Calu3 (cell line): ENCODE measurements around the gene PLCH2. TPM values are rescaled to one million over a fixed set of nuclear protein-coding genes. Genes with fewer than 3 reads are reported as not detected.

ENCODE experiments used
- BruUV-seq: library from RNA; stranded (reverse); fragments of 400-500 nt; replicated peaks from 2 replicates; lab custom pipeline; 2021; lab: Mats Ljungman, UMichigan
- CTCF ChIA-PET: fragments of 300-600 bp; sonication (Branson Sonifier 250); formaldehyde crosslinking; loops from one replicate; lab custom pipeline; 2022; ENCODE audit warnings: antibody characterized with exemption; lab: Charles Lee
- DNase-seq: peaks from one replicate; pipeline ENCODE4 v3.0.0; 2022
- H3K27ac Mint-ChIP-seq: one replicate; pipeline ENCODE4 v1.8.0; 2022; ENCODE audit warnings: mixed read lengths; ENCODE audit not compliant: unreplicated experiment
- H3K27me3 Mint-ChIP-seq: one replicate; pipeline ENCODE4 v1.8.0; 2022; ENCODE audit warnings: mixed read lengths; ENCODE audit not compliant: unreplicated experiment
- H3K36me3 Mint-ChIP-seq: one replicate; pipeline ENCODE4 v1.8.0; 2022; ENCODE audit warnings: mild to moderate bottlenecking, moderate library complexity, mixed read lengths; ENCODE audit not compliant: insufficient read depth, unreplicated experiment
- H3K4me1 Mint-ChIP-seq: one replicate; pipeline ENCODE4 v1.8.0; 2022; ENCODE audit warnings: mild to moderate bottlenecking, low read depth, mixed read lengths; ENCODE audit not compliant: unreplicated experiment
- H3K4me3 Mint-ChIP-seq: one replicate; pipeline ENCODE4 v1.8.0; 2022; ENCODE audit warnings: mild to moderate bottlenecking, low read depth, moderate library complexity, mixed read lengths; ENCODE audit not compliant: unreplicated experiment
- H3K9me3 Mint-ChIP-seq: one replicate; pipeline ENCODE4 v1.8.0; 2022; ENCODE audit warnings: low read depth, mixed read lengths; ENCODE audit not compliant: unreplicated experiment
- intact Hi-C: fragments of 100-400 bp; cut with micrococcal nuclease; formaldehyde crosslinking; loops from one replicate; pipeline ENCODE4 v1.10.0; 2022; ENCODE audit not compliant: unreplicated experiment
- total RNA-seq: library from RNA; stranded (reverse); gene quantifications from 2 replicates; pipeline ENCODE4 v1.2.3, GENCODE V29; 2022
- TF ChIP-seq, protein P1 (sequence below): fragments of 200-600 bp; IDR thresholded peaks from one replicate; pipeline ENCODE4 v1.8.0; 2022; ENCODE audit warnings: antibody characterized with exemption; ENCODE audit not compliant: unreplicated experiment

The PLCH2 gene
- total RNA-seq, 1 experiment from 2014 or later, result 3.1 TPM

GRCh38 chr1:2518528-2518927, 42.4 kb downstream of the PLCH2 start:
- TF ChIP-seq, protein P1, sequence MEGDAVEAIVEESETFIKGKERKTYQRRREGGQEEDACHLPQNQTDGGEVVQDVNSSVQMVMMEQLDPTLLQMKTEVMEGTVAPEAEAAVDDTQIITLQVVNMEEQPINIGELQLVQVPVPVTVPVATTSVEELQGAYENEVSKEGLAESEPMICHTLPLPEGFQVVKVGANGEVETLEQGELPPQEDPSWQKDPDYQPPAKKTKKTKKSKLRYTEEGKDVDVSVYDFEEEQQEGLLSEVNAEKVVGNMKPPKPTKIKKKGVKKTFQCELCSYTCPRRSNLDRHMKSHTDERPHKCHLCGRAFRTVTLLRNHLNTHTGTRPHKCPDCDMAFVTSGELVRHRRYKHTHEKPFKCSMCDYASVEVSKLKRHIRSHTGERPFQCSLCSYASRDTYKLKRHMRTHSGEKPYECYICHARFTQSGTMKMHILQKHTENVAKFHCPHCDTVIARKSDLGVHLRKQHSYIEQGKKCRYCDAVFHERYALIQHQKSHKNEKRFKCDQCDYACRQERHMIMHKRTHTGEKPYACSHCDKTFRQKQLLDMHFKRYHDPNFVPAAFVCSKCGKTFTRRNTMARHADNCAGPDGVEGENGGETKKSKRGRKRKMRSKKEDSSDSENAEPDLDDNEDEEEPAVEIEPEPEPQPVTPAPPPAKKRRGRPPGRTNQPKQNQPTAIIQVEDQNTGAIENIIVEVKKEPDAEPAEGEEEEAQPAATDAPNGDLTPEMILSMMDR, result no peak
- Mint-ChIP-seq H3K4me1 (no peaks in the 10 kb centered on the region), H3K27ac (no peak overlapping the region), H3K36me3 (peaks cover 31% of the 10 kb centered on the region), H3K4me3 (no peak overlapping the region), H3K27me3 (no peaks in the 10 kb centered on the region), H3K9me3 (no peaks in the 10 kb centered on the region)
- intact Hi-C loops, result no loop called here
- DNase-seq, result no peak
- CTCF ChIA-PET, result no interaction called here
- no TSS peak for BruUV-seq

GRCh38 chr1:2519029-2519685, 43.1 kb downstream of the PLCH2 start:
- no TSS peak for BruUV-seq
- Mint-ChIP-seq H3K4me3 (no peak overlapping the region), H3K27ac (no peak overlapping the region), H3K36me3 (peaks cover 31% of the 10 kb centered on the region), H3K9me3 (no peaks in the 10 kb centered on the region), H3K4me1 (no peaks in the 10 kb centered on the region), H3K27me3 (no peaks in the 10 kb centered on the region)
- intact Hi-C loops, result no loop called here
- DNase-seq, result no peak
- TF ChIP-seq, protein P1, result no peak
- CTCF ChIA-PET, result interaction anchor here (0.7 kb wide), 1 partner anchor 367 kb away, joined by 5 read pairs; no protein-coding TSS in a partner anchor

DNA sequence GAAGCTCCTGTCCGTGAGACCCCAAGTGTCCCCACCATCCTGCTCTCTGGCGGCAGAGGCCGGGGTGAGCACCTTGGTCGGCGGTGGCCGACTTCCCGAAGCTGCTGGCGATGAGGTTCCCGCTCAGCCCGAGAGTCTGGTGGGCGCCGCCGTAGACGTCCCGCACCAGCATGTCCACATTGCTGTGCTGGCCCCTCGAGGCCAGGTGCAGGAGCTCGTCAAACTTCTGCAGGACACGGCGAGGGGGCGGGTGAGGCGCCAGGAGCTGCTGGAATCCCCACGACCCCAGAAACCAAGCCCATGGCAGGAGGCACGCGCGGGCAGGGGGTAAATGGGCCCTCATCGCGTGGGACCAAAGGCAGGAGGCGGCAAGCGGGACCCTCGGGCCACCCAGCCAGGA, 43.6 kb downstream of the PLCH2 start:
- no TSS peak for BruUV-seq
- intact Hi-C loops, result no loop called here
- Mint-ChIP-seq H3K36me3 (peaks cover 31% of the 10 kb centered on the region), H3K27ac (no peak overlapping the region), H3K9me3 (no peaks in the 10 kb centered on the region), H3K4me3 (no peak overlapping the region), H3K4me1 (no peaks in the 10 kb centered on the region), H3K27me3 (no peaks in the 10 kb centered on the region)
- DNase-seq, result no peak
- CTCF ChIA-PET, result interaction anchor here (0.7 kb wide), 1 partner anchor 368 kb away, joined by 5 read pairs; no protein-coding TSS in a partner anchor
- TF ChIP-seq, protein P1, result no peak

- no peaks in the 10 kb centered on the region for H3K4me1 Mint-ChIP-seq
- TF ChIP-seq, protein P1, result no peak
- CTCF ChIA-PET, result no interaction called here
- no TSS peak for BruUV-seq
- DNase-seq, result no peak
- H3K9me3 Mint-ChIP-seq, result no peaks in the 10 kb centered on the region
- H3K27ac Mint-ChIP-seq, result no peak overlapping the region
- H3K36me3 Mint-ChIP-seq, result peaks cover 35% of the 10 kb centered on the region
- intact Hi-C loops, result no loop called here
- H3K27me3 Mint-ChIP-seq, result no peaks in the 10 kb centered on the region
- H3K4me3 Mint-ChIP-seq, result no peak overlapping the region
These were observed 44.1 kb downstream of the PLCH2 start for GRCh38 chr1:2520206-2520605.
